HG03354 (cell line): ENCODE measurements around the gene SECTM1.

Source experiments
- ATAC-seq: cut with Tn5 transposase; IDR thresholded peaks from one replicate; pipeline ENCODE4 v1.9.1; 2021; ENCODE audit warnings: mild to moderate bottlenecking; ENCODE audit not compliant: unreplicated experiment, poor library complexity, severe bottlenecking

Gene SECTM1

DNA sequence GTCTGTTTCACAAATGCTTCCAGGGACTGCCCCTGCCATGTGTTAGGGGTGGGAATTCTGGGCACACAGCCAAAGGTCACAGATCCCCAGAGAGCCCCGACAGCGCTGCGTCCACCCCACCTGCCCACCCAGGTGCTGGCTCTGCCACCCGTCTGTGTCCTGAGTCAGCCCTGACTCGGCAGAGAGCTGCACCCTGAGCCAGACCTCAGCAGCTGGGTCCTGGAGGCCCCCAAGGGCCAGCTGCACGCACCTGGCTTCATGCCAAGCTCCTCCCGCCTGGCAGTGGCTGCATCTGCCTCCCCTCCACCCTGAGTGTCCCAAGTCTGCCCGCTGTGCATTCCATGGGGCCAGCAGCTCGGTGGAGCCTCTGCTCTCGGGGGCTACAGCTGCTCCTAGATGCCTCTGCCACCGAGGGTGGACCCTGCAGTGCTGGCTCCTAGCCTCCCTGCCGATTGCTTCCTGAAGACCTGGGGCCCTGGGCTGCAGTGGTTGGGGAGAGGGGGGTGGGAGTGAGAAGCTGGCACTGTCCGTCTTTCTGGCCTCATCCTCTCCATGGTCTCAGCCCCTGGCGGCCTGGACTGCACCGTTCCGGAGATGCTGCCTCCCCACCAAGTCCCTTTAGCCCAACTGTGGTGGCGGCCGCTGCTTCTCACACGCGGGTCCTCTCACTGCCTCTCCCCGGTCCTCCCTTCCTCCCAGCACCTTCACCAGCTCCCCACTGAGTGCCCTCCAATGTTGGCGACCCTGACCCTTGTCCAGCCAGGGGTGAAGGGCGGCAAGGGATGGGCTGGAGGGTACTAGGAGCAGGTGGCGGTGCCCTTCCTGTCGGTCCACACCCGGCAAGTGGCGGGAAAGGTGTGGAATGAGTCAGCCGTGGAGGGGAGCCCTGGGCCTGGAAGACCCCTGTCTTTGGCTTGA is 3.0 kb downstream of the SECTM1 start:
- no peak for ATAC-seq

DNA sequence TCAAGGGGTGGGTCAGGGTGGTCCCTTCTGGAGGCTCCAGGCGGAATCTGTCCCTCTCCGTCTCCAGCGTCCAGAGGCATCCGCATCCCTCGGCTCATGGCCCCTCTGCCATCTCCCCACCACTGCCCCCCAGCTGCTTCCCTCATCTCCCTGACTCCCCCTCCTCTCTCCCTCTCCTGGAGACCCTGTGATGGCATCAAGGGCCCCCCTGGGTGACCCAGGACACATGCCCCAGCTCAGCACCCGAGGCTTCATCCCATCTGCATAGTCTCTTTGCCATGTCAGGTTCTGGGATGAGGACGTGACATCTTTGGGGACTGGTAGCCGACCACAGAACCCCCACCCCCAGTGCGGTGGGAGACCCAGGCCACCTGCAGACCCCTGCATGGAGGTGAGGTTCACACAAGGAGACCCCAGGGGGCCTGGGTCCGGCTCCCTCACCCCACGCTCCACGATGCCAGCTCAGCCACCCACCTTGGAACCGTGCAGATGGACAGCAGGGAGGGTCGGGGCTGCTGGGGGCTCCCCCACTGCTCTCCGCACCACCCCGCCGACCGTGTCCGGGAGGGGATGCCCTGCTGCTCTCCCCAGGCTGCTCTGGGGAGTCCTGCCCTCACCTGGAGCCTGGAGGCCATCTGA is 3.8 kb downstream of the SECTM1 start:
- ATAC-seq, result no peak

- no peak for ATAC-seq
Observed at GRCh38 chr17:82328994-82329507, 4.5 kb downstream of the SECTM1 start.

DNA sequence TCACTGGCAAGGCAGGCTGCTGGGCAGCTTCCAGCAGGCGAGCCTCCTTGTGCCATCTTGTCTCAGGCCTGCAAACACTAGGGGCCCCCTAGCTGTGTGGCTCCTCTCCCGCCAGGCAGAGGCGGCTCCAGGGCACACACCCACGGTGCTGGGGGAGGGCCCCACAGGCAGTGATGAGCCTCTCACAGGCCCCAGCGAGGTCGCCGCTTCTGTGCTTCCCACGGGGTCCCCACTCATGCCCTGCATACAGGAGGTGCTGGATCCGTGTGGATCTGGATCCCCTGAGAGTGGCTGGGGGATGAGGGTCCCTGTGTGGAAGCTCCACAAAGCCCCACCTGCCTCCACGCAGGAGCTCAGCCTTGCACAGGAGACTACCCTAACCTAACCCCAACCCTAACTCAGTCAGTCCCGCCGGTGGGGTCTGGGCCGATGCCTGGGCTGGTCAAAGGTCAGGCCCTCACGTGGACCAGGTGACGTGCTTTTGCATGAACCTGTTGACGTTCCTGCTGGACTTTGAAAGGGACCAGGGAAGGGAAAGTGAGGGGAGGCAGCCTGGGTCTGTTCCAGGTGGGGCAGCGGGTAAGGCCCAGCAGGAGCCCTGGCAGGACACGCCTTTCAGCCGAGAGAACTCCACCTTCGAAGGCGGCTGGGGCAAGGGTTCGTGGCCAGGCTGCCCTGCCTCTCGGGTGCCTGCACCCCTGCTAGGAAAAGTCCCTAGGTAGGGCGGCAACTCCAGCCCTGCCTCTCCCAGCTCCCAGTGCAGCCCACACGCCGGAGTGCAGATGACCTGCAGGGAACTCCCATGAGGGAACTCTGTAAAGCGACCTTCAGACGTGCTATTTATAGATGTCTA is 5.2 kb downstream of the SECTM1 start:
- ATAC-seq, result no peak

DNA sequence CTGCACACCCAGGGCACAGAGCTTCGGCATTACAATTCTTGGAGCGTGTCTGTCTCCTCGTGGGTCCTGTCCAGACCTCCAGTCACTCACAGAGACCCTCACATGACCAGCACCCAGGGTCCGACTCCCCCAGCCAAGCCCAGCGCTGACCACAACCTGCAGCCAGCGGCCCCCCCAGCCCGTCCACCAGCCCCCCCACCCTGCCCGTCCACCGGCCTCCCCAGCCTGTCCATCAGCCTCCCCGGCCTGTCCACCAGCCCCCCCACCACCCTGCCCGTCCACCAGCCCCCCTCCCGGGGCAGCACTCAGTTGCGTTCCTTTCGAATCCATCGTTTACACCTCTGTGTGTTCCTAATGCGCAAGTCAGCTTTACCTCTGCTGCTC is 5.8 kb downstream of the SECTM1 start:
- ATAC-seq, result no peak

- ATAC-seq, result no peak
Observed at GRCh38 chr17:82327289-82327688, 6.3 kb downstream of the SECTM1 start.

- no peak for ATAC-seq
Observed at GRCh38 chr17:82325286-82326180, 8.0 kb downstream of the SECTM1 start.

- ATAC-seq, result no peak
Observed at GRCh38 chr17:82324566-82325285, 8.8 kb downstream of the SECTM1 start.

DNA sequence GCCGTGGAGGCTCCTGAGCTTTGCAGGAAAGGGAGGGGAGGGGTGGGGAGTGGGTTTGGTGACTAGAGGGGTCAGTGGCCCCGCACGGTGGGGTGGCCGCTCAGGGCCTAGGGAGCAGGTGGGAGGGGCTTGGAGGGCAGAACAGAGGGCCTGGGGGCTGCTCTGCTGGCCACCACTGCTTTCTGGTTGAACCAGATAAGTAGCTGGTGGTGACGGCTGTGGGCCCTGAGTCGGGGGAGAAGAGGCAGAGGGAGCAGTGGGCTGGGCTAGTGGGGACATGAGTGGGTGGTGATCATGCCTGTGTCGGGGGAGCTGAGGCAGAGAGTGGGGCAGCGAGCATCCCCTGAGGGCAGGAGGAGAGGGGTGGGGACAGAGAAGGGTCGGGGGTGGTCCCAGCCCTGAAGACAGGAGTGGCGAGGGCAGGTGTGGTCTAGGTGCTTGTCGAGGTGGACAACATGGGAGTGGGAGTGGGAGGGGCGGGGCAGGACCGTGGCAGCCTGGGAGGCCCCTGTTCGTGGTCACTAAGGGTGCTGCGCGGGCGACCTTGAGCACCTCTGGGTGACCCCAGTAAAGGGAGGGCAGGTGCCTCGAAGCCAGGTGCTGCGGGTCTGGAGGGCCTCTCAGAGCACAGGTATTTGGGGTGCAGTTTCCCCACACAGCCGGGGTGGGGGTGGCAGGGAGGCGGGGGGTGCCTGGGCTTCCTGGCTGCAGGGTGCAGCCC is 9.9 kb downstream of the SECTM1 start:
- ATAC-seq, result no peak

DNA sequence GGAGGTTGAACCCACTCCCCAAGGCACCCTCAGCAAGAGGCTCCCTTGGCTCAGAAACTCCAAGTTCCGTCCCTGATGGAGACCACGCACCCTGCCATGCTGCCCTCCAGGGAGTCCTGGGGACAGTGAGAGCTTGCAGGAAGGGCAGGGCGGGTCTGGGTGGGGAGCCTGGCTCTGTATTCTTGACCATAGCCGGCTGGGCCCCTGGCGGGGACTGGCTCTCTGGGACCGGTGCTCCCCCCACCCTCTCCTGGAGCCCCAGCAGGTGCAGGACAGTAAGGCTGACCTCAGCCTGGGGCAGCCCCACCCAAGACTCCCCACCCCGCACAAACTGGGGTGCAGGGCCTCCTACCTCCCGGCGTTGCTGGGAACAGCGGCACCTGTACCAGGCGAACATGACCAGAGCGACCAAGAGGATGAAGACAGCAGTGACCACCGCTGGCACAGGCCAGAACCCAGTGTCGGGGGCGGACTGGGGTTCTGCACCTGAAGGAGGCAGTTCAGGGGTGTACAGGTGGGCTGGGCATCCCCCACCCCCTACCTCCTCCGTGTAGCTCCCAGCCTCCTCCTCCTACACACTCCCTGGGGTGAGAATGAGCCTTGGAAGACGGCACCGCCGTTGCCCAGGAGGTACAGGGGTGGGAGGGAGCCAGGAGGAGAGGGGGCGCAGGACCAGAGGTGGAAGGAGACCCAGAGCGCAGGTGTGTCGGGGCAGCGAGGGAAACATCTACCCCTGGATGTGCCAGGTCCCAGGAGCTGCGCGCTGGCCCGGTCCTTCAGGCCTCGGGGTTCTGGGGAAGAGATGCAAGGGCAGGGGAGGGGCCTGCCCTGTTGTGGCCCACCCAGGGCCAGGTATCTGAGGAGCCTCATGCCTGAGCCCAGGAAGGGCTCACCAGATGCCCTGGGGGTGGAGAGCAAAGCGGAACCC is 10.8 kb downstream of the SECTM1 start:
- ATAC-seq, result no peak

DNA sequence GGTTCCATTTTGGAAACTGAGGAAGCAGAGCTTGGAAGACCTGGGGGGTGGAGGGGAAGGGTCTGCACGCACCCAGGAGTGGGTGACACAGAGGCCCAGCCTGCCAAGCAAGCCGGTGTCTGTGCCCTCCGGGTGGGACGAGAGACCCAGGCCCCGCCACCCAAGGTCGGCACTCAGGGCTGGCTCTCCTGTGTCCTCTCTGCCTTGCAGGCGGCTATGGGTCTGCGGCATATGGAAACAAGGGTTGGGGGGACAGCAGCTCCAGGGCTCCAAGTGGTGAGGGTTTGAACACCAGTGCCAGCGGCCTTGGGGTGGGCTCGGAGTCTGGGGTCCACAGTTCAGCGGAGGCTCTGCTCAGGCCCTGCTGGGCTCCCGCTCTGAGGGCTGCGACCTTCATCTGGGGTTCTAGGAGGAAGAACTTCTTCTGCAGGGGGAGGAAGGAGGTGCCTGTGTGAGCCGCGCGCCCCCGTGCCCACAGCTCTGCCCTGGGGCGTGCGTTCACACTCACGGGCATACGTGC is 11.6 kb downstream of the SECTM1 start:
- ATAC-seq, result no peak

GRCh38 chr17:82320956-82321927 is 12.3 kb downstream of the SECTM1 start:
- no peak for ATAC-seq

DNA sequence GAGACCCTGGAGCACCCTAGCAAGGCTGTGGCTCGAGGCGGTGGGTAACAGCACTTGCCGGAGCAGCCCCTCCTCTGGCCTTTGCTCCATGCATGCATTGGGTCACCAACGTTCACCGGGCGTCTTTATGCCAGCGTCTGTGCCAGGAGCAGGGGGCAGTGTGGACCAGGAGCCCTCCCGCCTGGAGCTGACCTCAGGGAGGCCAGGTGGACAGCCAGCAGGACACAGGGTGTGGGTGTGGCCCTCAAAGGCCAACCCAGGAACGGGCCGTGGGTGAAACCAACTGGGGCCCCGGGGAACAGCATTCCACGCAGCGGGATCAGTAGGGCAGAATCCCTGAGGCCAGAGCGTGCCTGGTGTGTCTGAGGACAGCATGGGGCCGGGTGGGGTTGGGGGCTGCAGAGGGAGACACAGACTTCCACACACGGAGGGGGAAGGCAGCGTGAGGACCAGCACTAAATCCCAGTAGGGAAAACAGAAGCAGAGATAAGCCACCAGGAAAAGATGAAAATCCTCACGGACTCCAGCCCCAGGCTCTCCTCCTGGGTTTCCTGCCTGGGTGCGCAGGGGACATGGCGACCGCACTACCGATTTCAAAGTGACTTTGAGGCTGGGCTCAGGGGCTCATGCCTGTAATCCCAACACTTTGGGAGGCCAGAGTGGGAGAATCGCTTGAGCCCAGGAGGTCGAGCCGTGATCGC is 13.3 kb downstream of the SECTM1 start:
- ATAC-seq, result no peak

DNA sequence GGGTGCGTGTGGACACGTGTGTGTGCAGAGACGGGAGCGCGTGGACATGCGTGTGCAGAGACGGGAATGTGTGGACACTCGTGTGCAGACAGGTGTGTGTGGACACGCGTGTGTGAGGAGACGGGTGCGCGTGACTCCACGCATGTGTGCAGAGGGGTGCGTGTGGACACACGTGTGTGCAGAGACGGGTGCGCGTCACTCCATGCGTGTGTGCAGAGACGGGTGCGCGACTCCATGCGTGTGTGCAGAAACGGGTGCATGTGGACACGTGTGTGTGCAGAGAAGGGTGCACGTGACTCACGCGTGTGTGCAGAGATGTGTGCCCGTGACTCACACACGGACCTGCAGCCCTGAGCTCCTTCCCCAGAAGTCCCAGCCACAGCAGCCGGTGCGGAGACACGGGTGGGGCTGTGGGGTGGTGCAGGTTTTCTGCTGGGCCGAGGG is 13.9 kb downstream of the SECTM1 start:
- no peak for ATAC-seq
